Measurements from ENCODE around the gene C12orf42.
A peak's percentile ranks its signal among the peaks of the same experiment; 100 is the strongest.
"Not testable (repeated sequence)": the region's sequence is repeated elsewhere in the genome, so short reads cannot be mapped to it uniquely, and the experiment has no call there.

Gene C12orf42

GRCh38 chr12:103494734-103495468 is 867 bp downstream of the C12orf42 start:
- no peak for DNase-seq

DNA sequence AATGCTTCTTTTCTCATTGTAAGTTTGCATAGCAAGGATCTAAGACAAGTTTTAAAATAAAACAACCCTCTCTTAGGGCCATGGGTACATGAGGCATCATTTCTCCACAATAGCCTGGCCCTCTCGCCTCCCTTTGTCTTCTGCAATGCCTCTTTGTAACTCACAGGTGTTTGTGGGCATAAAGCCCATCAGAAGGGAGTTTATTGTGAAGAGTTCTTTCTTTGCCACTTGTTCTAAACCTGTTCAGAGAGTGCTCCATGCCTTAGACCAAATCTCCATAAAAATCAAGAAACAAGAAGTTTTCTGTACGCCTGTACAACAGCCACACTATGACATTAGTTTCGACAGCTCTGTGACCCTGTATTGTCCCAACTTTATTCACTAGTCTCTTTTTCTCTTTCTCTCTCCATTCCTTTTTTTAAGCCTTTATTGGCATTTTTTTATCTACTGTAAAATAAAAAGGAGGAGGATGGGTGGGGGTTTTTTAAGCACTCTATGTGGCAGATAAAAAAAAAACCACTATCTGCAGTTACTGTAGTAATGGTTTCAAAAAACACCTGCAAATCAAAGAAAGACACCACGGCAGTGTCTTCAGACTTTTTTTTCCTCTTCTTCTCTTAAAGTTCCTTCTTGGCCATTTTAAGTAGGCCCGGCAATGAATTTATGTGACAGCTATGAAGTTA is 1.6 kb downstream of the C12orf42 start:
- DNase-seq, result no peak

DNA sequence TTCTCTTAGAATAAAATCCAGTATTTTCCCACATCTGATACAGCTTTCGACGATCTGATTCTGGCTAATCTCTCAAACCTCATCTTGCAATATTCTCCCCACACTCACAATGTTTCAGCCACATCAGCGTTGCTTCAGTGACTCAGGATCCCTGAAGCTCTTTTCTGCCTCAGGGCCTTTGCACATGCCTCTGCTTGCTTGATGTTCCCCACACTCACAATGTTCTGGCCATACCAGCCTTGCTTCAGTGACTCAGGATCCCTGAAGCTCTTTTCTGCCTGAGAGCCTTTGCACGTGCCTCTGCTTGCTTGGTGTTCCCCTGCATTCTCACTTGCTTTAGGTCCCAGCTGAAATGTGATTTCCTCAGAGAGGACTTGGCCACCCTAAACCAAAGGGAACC is 2.6 kb downstream of the C12orf42 start:
- no peak for DNase-seq

DNA sequence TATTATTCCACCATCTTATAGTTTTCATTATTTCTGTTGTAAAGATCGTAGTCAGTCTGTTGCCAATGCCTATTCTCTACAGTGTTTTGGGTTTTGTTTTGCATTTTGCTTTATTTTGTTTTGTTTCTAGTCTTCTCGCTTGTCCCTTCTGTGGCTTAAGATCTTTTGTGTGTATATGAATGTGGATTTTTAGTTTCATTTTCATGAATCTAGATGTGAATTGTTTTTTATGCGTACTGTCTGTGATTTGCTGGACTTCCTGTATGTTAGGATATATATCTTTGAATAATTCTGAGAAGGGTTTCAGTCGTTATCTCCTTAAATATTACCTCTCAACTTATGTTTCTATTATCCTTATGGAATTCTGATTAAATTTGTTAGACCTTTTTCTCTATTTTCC is 13.4 kb downstream of the C12orf42 start:
- DNase-seq, result no peak

GRCh38 chr12:103475073-103475472 is 20.7 kb downstream of the C12orf42 start:
- no peak for DNase-seq

DNA sequence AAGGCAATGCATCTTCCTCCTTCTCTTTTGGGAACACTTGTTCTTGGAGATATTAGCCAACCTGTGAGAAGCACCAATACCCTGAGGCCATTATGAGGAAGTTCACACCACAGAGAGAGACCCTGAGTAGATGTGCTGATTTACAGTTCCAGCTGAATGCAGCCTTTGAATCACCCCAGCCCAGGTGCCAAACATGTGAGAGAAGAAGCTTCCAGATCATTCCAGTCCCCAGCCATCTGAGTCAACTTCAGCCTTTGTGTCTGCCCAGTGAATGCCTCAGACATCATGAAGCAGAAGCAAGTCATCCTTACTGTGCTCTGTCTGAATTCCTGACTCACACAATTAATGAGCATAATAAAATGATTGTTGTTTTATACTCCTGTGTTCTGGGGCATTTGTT is 25.1 kb downstream of the C12orf42 start:
- no peak for DNase-seq

DNA sequence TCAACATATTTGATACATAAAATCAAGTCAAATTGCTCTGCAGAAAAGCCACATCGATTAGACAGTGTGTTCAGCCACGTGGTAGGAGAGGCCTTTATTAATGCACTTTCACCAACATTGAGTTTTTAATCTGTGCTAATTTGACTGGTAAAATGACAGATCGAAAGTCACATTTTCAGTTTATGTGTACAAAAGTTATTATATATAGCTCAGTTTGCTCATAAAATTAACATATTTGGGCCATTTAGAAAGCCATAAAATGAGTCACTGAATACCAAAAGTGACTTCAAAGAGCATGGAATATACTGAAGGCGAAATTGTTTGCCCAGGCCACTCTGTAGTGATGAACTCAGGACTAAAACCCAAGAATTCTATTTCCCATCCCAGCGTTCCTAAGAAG is 26.0 kb downstream of the C12orf42 start:
- no peak for DNase-seq

GRCh38 chr12:103468837-103469236 is 26.9 kb downstream of the C12orf42 start:
- no peak for DNase-seq

DNA sequence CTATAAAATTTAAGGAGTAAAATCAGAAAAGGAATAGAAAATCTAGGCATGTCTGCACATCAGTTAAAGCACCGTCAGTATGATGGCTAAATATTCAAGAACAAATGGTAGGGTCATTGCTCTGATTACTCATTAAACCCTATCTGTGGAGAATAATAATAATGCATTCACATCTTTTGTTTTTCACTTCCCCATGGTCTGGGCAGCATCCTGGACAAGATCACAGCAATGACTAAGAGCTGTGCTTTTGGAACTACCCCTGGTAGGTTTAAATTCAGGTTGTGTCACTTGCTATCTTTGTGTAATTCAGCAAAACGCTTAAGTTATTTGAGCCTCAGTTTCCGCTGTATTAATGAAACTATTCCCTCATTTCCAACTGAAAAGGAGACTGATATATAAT is 33.1 kb downstream of the C12orf42 start:
- no peak for DNase-seq

DNA sequence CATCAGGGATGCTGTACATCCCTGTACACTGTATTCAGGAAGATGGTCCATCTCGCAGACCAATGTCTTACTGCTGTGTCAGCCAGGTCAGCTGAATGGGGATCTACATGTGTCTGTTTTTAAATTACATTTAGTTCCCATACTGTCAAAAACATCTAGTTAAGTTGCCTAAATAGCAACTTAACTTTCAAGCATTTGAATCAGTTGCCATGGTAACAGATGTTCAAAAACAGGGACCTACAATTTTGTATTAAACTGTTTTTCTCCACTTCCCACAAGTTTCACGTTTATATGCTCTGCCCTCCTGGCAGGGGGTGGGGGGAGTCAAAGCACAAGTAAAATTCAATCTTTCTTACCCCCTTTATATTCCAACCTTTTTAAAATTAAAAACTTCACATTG is 38.3 kb downstream of the C12orf42 start:
- DNase-seq, result no peak

GRCh38 chr12:103456006-103456405 is 39.8 kb downstream of the C12orf42 start:
- DNase-seq, result no peak

DNA sequence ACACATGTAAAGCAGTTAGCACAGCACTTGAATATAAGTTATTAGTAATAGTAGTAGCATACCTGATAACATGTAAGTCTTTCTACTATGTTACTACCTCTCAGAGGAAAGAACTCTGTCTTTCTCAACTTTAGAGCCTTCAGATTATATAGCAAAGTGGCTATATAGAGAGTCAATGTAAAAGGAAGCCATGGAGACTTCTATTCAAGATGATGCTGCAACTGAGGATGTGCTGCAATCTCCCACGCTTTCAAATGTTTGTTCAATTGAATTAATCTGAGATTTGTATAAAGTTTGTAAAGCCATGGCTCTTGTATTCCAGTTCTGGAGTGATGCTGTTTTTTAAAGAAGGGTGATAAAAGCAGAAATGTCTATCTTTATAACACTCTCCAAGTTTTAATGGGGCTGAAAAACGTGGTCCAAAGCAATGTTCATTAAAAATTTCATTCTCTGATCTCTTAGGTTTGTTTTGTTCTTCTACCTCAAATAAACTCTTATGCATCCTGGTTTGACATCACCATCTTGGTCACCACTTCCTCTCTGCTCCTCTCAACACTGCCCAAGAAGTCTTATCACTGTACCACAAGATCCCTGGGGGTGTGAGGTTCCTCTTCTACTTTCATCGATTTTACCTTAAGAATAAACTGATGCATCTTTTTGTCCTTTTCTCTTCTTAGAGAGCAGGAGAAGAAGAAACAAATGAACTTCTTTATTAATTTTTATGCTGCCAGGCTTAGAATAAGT is 40.6 kb downstream of the C12orf42 start:
- no peak for DNase-seq

DNA sequence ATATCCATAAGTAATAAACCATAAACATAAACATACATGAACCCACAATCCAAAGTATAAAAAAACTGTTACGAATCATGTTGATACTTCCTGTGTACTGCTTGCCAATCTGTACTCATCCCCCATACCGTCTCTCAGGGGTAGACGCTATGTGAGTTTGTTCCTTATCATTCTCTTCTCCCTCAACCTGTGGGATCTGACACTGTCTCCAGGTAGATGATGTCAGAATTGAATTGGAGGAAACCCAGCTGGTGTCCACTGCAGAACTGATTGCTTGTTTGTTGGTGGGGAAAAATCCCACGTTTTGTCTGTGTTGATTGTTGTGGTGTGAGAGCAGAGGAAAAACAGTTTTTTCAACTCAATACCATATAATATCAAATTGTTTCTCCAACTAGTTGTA is 50.8 kb downstream of the C12orf42 start:
- DNase-seq, result no peak

GRCh38 chr12:103442822-103443221 is 52.9 kb downstream of the C12orf42 start:
- DNase-seq, result no peak

- DNase-seq, result no peak
Observed at GRCh38 chr12:103442182-103442555, 53.6 kb downstream of the C12orf42 start.

DNA sequence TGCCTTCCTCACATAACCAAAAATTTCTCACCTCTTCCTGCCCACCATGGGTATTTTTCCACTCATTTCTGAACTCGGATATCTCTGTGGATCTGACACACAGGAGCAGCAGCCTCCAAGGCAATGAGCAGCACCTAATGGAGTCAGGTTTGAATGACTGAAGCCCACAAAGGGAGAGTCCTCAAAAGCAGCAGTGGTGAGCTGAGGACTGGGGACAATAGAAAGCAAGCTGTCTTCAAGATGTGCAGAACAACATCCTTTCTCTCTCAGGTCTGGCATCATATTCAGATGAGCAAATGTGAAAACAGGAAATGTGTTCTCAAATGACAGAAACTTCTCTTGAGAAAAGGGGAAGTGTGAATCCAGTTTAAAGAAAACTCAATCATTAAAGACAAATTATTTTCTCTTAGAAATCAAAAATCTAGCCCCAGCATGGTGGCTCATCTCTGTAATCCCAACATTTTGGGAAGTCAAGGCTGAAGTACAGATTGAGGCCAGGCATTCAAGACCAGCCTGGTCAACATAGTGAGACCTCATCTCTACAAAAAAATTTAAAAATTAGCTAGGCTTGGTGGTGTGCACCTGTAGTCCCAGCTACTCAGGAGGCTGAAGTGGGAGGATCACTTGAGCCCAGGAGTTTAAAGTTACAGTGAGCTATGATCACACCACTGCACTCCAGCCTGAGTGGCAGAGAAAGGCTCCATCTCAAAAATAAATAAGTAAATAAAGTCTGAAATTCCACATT is 54.2 kb downstream of the C12orf42 start:
- peak; percentile 66 for DNase-seq

DNA sequence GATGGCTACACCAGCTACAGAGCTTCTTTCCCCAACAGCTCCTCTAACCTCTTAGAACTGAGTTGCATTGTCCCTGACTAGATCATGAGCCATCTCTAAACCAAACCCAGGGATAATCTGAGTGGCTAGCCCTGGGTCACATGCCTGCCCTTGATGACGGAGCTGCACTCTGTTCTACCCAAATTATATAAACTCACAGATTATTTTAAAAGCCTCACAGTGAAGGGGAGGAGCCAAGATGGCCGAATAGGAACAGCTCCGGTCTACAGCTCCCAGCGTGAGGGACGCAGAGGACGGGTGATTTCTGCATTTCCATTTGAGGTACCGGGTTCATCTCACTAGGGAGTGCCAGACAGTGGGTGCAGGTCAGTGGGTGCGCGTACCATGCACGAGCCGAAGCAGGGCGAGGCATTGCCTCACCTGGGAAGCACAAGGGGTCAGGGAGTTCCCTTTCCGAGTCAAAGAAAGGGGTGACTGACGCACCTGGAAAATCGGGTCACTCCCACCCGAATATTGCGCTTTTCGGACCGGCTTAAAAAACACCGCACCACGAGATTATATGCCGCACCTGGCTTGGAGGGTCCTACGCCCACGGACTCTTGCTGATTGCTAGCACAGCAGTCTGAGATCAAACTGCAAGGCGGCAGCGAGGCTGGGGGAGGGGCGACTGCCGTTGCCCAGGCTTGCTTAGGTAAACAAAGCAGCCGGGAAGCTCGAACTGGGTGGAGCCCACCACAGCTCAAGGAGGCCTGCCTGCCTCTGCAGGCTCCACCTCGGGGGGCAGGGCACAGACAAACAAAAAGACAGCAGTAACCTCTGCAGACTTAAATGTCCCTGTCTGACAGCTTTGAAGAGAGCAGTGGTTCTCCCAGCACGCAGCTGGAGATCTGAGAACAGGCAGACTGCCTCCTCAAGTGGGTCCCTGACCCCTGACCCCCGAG is 61.3 kb downstream of the C12orf42 start:
- not testable (repeated sequence) for DNase-seq

DNA sequence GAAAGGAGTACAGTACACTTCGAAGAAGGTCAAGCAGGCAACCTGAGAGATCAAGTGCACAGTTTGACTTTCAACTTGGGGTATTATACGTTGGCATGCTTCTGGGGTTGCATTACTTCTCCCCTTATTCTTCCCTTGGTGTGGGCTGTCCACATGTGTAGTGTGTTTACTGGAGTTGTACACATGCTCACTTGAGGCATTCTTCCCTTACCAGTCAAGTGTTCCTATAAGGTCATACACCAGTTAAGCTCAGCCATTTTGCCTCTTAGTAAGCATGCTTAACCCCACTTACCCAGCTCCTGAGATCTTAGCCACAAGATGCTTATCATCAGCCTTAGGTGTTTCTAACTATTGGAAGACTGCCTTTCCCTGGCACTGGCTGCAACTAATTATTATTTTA is 63.8 kb downstream of the C12orf42 start:
- no peak for DNase-seq

DNA sequence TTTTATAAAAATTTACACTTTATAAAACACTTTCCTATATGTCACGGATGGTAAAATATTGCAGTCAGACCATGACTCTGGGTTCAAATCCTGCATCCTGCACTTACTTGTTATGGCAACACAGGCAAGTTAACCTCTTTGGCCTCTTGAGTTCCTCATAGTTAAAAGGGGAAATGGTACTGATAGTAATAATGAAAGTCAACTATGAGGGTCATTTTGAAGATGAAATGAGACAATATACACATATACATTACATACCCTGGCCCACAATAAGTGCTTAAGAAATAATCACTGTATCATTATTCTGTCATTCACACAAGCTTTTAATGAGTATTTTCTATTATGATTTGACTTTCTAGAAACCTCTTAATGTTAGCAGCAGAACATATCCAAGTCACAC is 64.4 kb downstream of the C12orf42 start:
- no peak for DNase-seq

DNA sequence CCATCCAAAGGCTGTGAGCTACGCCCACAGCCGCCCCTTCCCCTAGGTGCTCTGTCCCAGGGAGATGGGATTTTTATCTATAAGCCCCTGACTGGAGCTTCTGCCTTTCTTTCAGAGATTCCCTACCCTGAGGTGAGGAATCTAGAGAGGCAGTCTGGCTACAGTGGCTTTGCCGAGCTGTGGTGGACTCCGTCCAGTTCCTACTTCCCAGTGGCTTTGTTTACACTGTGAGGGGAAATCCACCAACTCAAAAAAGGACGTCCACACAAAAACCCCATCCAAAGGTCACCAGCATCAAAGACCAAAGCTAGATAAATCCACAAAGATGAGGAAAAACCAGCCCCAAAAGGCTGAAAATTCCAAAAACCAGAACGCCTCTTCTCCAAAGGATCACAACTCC is 70.1 kb downstream of the C12orf42 start:
- DNase-seq, result not testable (repeated sequence)

DNA sequence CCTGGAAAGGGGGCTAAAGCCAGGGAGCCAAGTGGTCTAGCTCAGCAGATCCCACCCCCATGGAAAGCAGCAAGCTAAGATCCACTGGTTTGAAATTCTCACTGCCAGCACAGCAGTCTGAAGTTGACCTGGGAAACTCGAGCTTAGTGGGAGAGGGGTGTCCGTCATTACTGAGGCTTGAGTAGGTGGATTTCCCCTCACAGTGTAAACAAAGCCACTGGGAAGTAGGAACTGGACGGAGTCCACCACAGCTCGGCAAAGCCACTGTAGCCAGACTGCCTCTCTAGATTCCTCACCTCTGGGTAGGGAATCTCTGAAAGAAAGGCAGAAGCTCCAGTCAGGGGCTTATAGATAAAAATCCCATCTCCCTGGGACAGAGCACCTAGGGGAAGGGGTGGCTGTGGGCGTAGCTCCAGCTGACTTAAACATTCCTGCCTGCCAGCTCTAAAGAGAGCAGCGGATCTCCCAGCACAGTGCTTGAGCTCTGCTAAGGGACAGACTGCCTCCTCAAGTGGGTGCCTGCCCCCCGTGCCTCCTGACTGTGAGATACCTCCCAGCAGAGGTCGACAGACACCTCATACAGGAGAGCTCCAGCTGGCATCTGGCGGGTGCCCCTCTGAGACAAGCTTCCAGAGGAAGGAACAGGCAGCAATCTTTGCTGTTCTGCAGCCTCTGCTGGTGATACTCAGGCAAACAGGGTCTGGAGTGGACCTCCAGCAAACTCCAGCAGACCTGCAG is 70.8 kb downstream of the C12orf42 start:
- DNase-seq, result not testable (repeated sequence)

Measured in activated effector memory CD4-positive, alpha-beta T cell treated with anti-CD3 and anti-CD28 coated beads, Interleukin-2, amount 50 U/mL, for 16 hours (primary cell).